Measurements from ENCODE around the gene SETDB1.

SETDB1 gene

GRCh38 chr1:150976879-150977694 is 50.9 kb downstream of the SETDB1 start:
- DNase-seq, result no peak

DNA sequence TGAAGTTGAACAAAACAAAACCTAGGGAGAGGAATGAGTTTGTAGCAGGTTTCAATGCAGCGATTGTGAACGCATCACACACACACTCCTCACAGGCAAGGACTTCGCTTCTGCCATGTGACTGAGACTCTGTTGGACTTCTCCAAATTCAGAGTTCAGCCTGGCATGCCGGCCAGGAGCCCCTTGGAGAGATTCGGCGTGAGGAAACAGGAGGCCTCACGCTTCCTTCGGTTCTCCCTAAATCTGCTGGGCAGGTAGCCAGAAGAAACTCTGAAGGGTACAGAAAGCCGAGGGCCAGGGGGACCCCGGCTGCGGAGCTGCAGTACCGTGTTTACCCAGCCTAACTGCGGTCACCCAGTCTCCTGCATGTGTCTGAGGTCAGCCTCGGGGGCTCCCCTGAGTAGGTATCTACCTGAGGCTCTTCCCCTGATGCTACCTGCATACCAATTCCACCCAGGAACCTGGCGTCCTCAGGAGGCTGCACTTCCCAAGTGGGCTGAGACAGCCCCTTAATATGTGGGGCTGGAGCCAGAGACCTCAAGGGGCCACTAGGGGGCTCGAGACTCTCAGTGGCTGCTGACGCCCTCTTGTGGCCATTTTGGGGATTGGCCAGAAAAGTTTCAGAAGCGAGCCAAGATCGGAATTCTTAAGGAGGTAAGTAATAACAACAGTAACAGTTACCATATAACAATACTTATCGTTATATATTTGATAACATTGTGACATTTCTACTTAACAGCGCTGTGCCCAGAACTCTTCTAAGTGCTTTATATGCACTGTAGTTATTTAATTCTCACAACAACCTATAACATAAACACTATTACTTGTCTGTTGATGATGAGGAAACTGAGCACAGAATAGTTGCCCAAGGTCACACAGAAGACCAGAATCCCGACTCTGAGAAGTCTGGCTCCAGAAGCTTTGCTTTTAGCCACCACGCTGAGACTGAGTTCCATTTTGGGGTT is 53.2 kb downstream of the SETDB1 start:
- peak; percentile 97 for DNase-seq

DNA sequence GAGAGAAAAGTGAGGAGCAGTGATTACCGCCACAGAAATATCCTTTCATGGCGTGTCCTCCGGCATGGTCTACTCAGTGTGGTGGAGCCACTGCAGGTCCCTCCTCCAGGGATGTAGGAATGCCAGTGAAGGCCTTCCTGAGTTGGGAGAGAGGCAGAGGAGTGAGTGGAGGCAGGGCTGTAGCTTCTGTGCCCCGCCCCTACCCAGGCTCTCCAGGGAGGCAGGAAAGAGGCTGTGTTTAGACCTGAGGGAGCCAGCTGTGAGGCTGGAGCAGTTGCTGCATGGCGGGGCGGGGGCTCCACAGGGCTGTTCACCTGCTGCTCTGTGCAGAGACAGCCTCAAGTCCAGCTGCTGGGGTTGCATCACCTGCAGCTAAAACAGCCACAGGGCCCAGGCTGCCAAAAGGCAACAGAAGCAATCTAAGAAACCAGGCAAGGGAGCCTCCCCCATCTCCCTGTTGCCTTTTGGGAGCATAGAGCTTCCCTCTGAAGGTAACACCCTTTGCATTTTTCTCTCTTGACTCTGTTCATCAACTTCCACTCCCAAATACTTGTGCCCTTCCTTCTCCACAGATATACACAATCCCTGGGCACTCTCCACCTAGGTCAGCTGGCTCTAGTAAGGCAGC is 55.1 kb downstream of the SETDB1 start:
- peak; percentile 68 for DNase-seq

DNA sequence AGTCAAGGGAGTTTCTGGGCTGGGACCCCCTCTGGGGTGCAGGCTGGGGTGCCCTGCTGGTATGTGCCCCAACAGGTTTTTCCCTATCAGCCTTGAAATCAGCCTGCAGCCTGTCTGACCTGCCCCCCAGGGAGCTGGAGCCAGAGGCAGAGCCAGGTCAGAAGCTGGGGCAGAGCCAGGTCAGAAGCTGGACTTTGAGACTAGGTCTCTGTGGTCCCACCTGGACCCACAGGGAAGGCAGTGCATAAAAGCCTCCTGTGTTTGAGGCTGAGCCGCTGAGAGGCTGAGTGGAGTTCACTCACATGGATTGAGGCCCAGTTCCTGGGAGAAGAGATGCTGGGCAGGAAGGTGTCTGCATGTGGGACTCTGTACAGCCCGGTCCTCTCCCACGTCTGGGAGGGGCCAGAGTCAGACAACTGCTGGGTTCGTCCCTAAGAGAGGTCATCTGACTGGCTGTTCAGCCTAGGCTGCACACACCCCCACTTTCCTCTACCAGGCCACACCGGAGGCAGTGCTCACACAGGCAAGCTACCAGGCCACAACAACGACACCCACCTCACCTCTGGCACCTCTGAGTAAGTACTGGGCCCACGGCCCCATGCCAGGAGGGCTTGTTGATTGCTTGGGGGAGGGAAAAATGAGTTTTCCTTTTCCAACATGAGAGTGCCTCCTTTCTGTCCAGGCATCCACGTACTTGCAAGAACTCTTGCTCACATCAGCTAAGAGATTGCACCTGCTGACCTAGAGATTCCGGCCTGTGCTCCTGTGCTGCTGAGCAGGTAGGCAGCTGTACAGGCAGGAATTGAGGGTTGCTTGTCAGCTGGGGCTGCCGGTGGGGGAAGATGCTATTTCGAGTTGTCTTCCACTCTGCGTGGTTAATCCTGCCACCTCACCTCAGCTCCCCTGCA is 55.9 kb downstream of the SETDB1 start, which contains the start of gene ANXA9:
Gene ANXA9 (plus strand): TSS at position 488 of the 908 bp plus-strand sequence. CDS start 814 bp downstream, outside the sequence.
- no peak for DNase-seq

GRCh38 chr1:150985179-150985825 is 59.1 kb downstream of the SETDB1 start:
- no peak for DNase-seq

- DNase-seq, result no peak
Measured at GRCh38 chr1:150987924-150988323, 61.8 kb downstream of the SETDB1 start.

DNA sequence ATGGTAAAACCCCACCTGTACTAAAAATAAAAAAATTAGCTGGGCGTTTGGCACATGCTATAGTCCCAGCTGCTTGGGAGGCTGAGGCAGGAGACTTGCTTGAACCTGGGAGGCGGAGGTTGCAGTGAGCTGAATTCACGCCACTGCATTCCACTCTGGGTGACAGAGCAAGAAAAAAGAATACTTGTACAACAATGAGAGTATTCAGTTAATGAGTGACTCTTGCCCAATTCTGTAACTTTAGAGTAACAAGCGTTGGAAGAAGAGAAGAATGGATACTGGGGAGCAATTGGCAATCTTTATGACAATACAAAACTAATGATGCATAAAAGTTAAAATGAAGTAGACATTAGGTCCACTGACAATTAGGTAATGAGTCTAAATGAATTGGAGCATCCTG is 66.5 kb downstream of the SETDB1 start:
- DNase-seq, result no peak

DNA sequence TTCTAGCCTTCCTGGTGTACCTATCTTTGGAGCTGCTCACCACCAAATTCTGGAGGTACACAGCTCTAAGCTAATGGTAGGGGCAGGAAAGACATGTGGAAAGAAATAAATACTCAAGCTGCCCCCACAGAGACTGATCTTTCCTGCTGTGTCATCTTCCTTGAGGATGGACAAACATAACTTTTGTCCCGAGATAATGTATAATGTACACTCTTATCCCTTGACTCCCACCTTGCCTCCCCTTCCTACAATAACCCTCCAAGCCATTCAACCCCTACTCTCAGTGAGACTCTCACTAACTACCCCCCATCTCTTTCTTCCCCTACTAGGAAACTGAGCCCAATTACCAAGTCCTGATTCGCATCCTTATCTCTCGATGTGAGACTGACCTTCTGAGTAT is 68.1 kb downstream of the SETDB1 start:
- DNase-seq, result no peak

DNA sequence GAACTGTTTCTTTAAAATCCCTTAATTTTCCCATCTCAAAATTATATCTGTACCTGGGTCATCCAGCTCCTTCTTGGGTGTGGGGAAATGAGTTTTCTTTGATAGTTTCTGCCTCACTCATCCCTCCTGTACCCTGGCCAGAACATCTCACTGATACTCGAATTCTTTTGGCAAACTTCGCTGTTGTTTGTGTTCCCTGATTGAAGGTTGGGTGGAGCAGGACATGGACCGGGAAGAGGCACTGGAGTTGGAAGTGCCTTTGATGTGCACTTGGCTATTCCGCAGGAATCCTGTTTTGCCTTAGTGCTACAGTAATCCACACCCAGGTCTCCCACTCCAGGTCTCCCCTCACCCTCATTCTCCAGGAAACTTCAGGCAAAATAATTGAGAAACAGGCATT is 69.3 kb downstream of the SETDB1 start:
- DNase-seq, result no peak

GRCh38 chr1:150995896-150996295 is 69.7 kb downstream of the SETDB1 start:
- peak; percentile 67 for DNase-seq

DNA sequence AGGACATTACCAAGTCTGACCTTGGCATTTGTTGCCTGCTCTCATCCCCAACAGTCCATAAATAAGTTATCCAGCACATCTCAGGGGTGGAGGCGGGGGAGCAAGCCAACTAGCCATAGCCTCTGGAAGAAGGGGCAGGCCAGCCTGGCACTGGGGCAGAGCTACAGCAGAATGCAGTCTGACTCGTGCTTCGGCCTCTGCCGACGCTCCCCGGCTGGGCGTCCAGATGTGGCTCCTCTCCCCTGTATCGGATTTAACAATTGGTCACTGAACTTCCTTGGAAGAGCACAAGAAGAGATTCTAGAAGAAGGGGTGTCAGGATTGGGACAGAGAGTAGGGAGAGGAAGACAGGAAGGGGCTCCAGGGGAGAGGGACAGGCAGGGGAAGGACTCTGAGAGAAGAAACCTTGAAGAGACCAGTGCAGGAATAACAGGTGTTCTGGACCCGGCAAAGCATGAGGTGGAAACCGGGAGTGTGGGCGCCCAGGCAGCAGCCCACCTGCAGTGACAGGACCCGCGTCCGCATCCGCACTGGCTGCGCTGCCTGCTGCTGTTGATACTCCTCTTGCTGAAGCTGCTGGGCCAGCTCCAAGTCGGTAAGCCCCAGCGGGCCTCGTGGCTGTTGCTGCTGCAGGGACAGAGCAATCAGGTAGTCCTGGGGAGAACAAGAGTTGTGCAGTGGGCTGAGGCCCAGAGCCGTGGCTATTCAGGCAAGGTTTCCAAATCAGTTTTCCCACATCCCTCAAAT is 71.1 kb downstream of the SETDB1 start:
- DNase-seq, result no peak

- DNase-seq, result no peak
Measured at GRCh38 chr1:150997949-150998348, 71.8 kb downstream of the SETDB1 start.

DNA sequence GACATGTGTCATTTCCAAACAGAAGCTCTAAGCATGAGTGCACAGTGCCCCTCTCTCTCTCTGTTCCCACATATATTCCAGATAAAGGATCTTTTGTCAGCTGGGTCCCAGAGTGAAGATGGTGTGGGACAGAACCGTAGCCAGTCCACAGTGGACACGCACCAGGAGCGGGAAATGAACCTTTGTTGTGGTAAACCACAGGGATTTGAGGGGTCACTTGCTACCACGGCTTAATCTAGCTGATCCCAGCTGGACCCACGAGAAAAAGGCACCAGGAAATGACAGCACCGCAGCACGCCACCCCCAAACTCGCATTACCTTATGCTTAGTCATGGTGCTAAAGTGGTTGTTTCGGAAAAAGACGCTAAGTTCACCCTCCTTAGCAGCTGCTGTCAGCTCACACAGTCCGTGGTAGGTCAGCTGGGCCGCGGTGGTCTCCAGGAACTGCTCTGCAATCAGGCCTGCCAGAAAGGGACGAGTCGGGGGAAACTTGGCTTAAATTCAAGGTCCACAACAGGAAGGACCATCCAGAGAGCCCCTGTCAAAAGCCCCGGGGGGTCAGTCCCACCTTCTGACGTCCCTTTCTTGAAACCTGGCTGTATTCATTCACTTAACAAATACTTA is 73.0 kb downstream of the SETDB1 start:
- no peak for DNase-seq

GRCh38 chr1:150999926-151000325 is 73.8 kb downstream of the SETDB1 start:
- DNase-seq, result no peak

DNA sequence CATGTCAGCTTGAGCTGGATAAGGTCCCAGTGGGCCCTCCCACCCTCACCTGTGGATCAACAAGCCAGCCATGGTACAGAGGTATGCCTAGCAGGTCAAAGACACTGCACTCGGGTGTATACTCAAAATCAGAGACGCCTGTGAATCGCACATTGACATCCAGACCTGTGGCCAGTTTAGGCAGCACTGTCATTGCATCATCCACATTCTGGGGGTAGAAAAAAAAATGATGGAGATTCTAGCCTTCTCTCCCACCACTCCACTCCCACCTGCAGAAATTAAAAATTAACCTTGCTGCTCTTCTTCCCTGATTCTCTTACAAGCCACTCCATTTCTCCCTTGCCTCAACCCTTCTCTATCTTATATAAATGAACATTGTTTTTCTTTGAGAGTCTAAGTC is 74.2 kb downstream of the SETDB1 start:
- no peak for DNase-seq

GRCh38 chr1:151001602-151002001 is 75.4 kb downstream of the SETDB1 start:
- DNase-seq, result no peak

- no peak for DNase-seq
Measured at GRCh38 chr1:151002051-151002450, 75.9 kb downstream of the SETDB1 start.

- DNase-seq, result no peak
Measured at GRCh38 chr1:151002611-151003010, 76.4 kb downstream of the SETDB1 start.

DNA sequence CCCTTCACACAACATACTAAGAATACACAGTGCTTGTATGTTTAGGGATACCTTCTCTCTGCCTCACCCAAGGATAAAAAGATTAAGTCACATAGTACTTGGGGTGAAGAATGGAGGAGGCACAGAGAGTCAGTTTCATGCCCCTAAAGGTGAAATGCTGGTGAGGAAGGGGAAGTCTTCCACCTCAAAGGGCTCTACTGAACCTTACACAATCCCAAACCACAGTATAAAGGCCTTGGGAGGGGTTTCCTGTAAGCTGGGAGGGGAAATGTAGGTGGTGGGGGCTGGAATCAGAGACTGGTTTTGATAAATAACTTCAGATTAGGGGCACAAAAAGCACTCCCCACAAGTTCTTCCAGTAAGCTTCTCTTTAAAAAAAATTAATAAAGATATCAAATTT is 77.0 kb downstream of the SETDB1 start:
- no peak for DNase-seq

DNA sequence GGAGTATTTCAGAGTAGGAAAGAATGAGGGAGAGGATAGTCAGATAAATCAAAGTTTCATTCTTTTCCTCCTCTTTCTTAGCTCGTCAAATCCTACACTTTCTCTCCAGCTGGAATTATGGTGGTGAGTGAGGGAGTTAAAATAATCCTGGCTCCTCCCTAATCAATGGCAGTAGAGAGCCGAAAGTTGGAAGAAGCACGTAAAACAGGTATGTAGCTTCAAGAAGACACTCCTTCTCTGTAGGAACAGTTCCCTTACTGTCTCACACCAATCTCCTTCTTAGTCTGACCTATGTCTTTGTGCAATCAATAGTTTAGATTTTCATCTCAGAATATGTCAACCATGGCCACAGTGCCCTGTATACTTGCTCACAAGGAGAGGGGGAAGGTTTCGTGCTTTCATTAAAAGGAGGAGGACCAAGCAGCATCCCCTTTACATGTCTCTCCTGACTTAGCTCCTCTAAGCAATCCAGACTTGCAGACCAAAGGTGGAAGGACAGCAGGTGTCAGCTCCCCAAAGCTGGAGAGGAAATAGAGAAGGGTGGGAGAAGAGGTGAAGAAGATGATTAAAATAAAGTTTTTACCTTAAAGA is 79.7 kb downstream of the SETDB1 start:
- DNase-seq, result no peak

All from NCI-H82 (cell line).